Fibroblast of gingiva (primary cell): ENCODE data around the gene CLSTN2.

ENCODE experiments used
- DNase-seq: peaks from one replicate; pipeline ENCODE4 v3.0.0-alpha.2; 2011; ENCODE audit warnings: low read depth

Gene CLSTN2

GRCh38 chr3:140288595-140288994 lies 353.6 kb downstream of the CLSTN2 start:
- no peak for DNase-seq

- DNase-seq: no peak
Observed at GRCh38 chr3:140290105-140290504, 355.1 kb downstream of the CLSTN2 start.

- peak; percentile 31 for DNase-seq
Observed at GRCh38 chr3:140292170-140292569, 357.2 kb downstream of the CLSTN2 start.

GRCh38 chr3:140292684-140293083 lies 357.7 kb downstream of the CLSTN2 start:
- DNase-seq: peak; percentile 75

- no peak for DNase-seq
Observed at GRCh38 chr3:140294058-140294457, 359.1 kb downstream of the CLSTN2 start.

- peak; percentile 75 for DNase-seq
Observed at GRCh38 chr3:140296796-140297352, 361.9 kb downstream of the CLSTN2 start.

- DNase-seq: no peak
Observed at GRCh38 chr3:140298043-140298442, 363.1 kb downstream of the CLSTN2 start.

- DNase-seq: no peak
Observed at GRCh38 chr3:140298569-140299070, 363.6 kb downstream of the CLSTN2 start.

GRCh38 chr3:140303875-140304274 lies 368.9 kb downstream of the CLSTN2 start:
- DNase-seq: no peak

GRCh38 chr3:140308535-140308934 lies 373.6 kb downstream of the CLSTN2 start:
- DNase-seq: no peak

GRCh38 chr3:140311428-140311827 lies 376.4 kb downstream of the CLSTN2 start:
- no peak for DNase-seq

GRCh38 chr3:140315955-140316354 lies 381.0 kb downstream of the CLSTN2 start:
- DNase-seq: no peak

GRCh38 chr3:140316466-140316865 lies 381.5 kb downstream of the CLSTN2 start:
- no peak for DNase-seq

- DNase-seq: no peak
Observed at GRCh38 chr3:140316868-140317400, 381.9 kb downstream of the CLSTN2 start.

GRCh38 chr3:140319739-140320138 lies 384.8 kb downstream of the CLSTN2 start:
- DNase-seq: no peak

GRCh38 chr3:140323561-140323960 lies 388.6 kb downstream of the CLSTN2 start:
- DNase-seq: no peak

GRCh38 chr3:140332131-140332530 lies 397.1 kb downstream of the CLSTN2 start:
- no peak for DNase-seq

GRCh38 chr3:140334132-140334929 lies 399.3 kb downstream of the CLSTN2 start:
- no peak for DNase-seq

GRCh38 chr3:140336465-140336864 lies 401.5 kb downstream of the CLSTN2 start:
- DNase-seq: no peak

GRCh38 chr3:140338916-140339315 lies 403.9 kb downstream of the CLSTN2 start:
- no peak for DNase-seq

GRCh38 chr3:140341203-140341602 lies 406.2 kb downstream of the CLSTN2 start:
- no peak for DNase-seq

GRCh38 chr3:140341817-140342403 lies 406.9 kb downstream of the CLSTN2 start:
- no peak for DNase-seq

- no peak for DNase-seq
Observed at GRCh38 chr3:140342668-140343067, 407.7 kb downstream of the CLSTN2 start.
